Measurements from ENCODE around the gene TACR1. TPM values are rescaled to one million over a fixed set of nuclear protein-coding genes. Genes with fewer than 3 reads are reported as not detected.

TACR1 gene
- total and polyA plus RNA-seq, 2 donors from 2014 or later, result 0.49 to 5.1 TPM

DNA sequence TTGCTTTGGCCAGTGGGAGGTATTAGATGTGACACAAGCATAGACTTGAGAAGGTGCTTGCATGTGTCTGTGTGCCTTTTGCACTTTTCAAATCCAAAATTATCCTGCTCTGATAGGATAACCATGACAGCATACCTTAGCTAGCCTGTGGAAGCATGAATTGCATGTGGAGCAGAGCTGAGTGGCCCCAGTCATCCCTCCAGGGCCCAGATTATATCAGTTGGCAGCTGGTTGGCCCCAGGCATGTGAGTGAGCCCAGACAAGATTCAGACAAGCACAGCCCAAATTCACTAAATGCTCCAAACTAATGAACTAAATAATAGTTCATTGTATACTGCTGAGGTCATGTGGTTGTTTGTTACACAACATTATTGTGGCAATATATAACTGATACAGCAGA is 18.8 kb downstream of the TACR1 start:
- Histone ChIP-seq H3K36me3 (ENCODE audit: control insufficient read depth in 2 of 3, insufficient read depth in 3 of 3, low read length in 3 of 3) (no peaks in the 10 kb centered on the region), H3K27ac (ENCODE audit: low read depth in 2 of 2, low read length in 2 of 2) (no peak overlapping the region), H3K4me3 (ENCODE audit: low read length in 3 of 3) (no peak overlapping the region), H3K9ac (ENCODE audit: low read length in 3 of 3) (no peak overlapping the region), H3K27me3 (ENCODE audit: control insufficient read depth, insufficient read depth, low read length) (no peaks in the 10 kb centered on the region), H3K9me3 (ENCODE audit: control insufficient read depth in 2 of 3, insufficient read depth in 1 of 3, low read length in 3 of 3) (no peaks in the 10 kb centered on the region), H3K4me1 (ENCODE audit: control insufficient read depth in 2 of 3, insufficient read depth in 2 of 3, low read depth in 1 of 3, low read length in 3 of 3) (no peaks in the 10 kb centered on the region)
- FAIRE-seq, result no peak
- TF ChIP-seq, protein P1, sequence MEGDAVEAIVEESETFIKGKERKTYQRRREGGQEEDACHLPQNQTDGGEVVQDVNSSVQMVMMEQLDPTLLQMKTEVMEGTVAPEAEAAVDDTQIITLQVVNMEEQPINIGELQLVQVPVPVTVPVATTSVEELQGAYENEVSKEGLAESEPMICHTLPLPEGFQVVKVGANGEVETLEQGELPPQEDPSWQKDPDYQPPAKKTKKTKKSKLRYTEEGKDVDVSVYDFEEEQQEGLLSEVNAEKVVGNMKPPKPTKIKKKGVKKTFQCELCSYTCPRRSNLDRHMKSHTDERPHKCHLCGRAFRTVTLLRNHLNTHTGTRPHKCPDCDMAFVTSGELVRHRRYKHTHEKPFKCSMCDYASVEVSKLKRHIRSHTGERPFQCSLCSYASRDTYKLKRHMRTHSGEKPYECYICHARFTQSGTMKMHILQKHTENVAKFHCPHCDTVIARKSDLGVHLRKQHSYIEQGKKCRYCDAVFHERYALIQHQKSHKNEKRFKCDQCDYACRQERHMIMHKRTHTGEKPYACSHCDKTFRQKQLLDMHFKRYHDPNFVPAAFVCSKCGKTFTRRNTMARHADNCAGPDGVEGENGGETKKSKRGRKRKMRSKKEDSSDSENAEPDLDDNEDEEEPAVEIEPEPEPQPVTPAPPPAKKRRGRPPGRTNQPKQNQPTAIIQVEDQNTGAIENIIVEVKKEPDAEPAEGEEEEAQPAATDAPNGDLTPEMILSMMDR (IDR thresholded peaks at IDR 0.05; ENCODE audit: borderline replicate concordance, extremely low read depth, insufficient read depth), result no peak
- intact Hi-C loops (cut with DNase I), result no loop called here
- no peak for DNase-seq

DNA sequence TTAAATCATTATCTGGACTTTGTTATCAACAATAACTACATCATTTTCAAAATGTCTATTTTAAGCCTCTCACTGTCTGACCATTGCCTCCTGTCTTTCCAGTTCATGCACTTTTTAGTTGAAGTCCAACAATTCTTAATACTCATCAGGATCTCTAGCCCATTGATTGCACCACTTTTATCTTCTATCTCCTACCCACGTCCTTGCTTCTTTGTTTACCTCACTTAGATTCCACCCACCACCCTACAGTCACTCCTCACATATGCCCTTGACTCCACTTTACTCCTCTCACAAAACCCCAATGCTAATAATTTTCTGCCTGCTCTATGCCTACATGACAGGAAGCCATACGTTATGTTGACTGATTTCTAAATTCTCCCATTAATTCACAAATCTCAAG is 21.9 kb downstream of the TACR1 start:
- DNase-seq, result no peak
- Histone ChIP-seq H3K9ac (ENCODE audit: low read length in 3 of 3) (no peak overlapping the region), H3K4me3 (ENCODE audit: low read length in 3 of 3) (no peak overlapping the region), H3K36me3 (ENCODE audit: control insufficient read depth in 2 of 3, insufficient read depth in 3 of 3, low read length in 3 of 3) (no peaks in the 10 kb centered on the region), H3K9me3 (ENCODE audit: control insufficient read depth in 2 of 3, insufficient read depth in 1 of 3, low read length in 3 of 3) (no peaks in the 10 kb centered on the region), H3K4me1 (ENCODE audit: control insufficient read depth in 2 of 3, insufficient read depth in 2 of 3, low read depth in 1 of 3, low read length in 3 of 3) (no peaks in the 10 kb centered on the region), H3K27ac (ENCODE audit: low read depth in 2 of 2, low read length in 2 of 2) (no peak overlapping the region), H3K27me3 (ENCODE audit: control insufficient read depth, insufficient read depth, low read length) (no peaks in the 10 kb centered on the region)
- FAIRE-seq, result no peak
- intact Hi-C loops (cut with DNase I), result no loop called here
- TF ChIP-seq, protein P1 (IDR thresholded peaks at IDR 0.05; ENCODE audit: borderline replicate concordance, extremely low read depth, insufficient read depth), result no peak

DNA sequence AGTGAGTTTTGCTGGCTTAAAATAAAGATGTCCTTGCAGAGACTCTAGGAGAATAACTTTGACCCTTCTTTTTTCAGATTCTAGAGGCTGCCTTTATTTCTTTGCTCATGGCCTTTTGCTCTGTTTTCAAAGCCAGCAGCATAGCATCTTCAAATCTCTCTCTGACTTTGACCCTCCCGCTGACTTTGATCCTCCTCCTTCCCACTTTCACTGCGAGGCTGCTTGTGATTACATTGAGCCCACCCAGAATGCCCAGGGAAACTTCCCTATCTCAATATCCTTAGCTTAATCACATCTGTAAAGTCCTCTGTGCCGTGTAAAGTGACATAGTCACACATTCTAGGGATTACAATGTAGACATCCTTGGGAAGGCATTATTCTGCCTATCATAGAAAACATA is 23.9 kb downstream of the TACR1 start:
- H3K36me3 ChIP-seq (ENCODE audit: control insufficient read depth in 2 of 3, insufficient read depth in 3 of 3, low read length in 3 of 3), result no peaks in the 10 kb centered on the region
- TF ChIP-seq, protein P1 (IDR thresholded peaks at IDR 0.05; ENCODE audit: borderline replicate concordance, extremely low read depth, insufficient read depth), result no peak
- DNase-seq (no peak), FAIRE-seq (no peak)
- no peaks in the 10 kb centered on the region for H3K4me1 ChIP-seq (ENCODE audit: control insufficient read depth in 2 of 3, insufficient read depth in 2 of 3, low read depth in 1 of 3, low read length in 3 of 3)
- no peak overlapping the region for H3K4me3 ChIP-seq (ENCODE audit: low read length in 3 of 3)
- no peaks in the 10 kb centered on the region for H3K27me3 ChIP-seq (ENCODE audit: control insufficient read depth, insufficient read depth, low read length)
- no peak overlapping the region for H3K27ac ChIP-seq (ENCODE audit: low read depth in 2 of 2, low read length in 2 of 2)
- H3K9me3 ChIP-seq (ENCODE audit: control insufficient read depth in 2 of 3, insufficient read depth in 1 of 3, low read length in 3 of 3), result no peaks in the 10 kb centered on the region
- no peak overlapping the region for H3K9ac ChIP-seq (ENCODE audit: low read length in 3 of 3)
- intact Hi-C loops (cut with DNase I), result no loop called here

DNA sequence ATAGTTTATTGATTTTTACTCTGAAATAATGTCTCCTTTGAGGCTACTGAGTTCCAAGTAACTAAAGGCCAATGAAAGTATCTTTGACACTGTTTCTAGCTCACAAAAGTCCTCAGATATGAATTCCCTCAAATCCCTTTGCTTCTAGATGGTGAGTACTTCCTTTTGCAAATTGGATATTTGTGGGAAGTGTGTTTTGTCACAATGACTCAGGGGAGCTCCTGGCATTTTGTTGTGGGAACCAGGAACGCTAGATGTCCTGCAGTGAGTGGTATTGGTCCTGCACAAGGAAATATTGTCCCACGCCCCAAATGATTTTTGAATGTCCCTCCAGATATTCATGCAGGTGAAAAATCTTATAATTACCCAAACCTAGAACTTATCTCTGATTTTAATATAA is 24.3 kb downstream of the TACR1 start:
- Histone ChIP-seq H3K9me3 (ENCODE audit: control insufficient read depth in 2 of 3, insufficient read depth in 1 of 3, low read length in 3 of 3) (no peaks in the 10 kb centered on the region), H3K36me3 (ENCODE audit: control insufficient read depth in 2 of 3, insufficient read depth in 3 of 3, low read length in 3 of 3) (no peaks in the 10 kb centered on the region), H3K27ac (ENCODE audit: low read depth in 2 of 2, low read length in 2 of 2) (no peak overlapping the region), H3K27me3 (ENCODE audit: control insufficient read depth, insufficient read depth, low read length) (no peaks in the 10 kb centered on the region), H3K4me1 (ENCODE audit: control insufficient read depth in 2 of 3, insufficient read depth in 2 of 3, low read depth in 1 of 3, low read length in 3 of 3) (no peaks in the 10 kb centered on the region), H3K4me3 (ENCODE audit: low read length in 3 of 3) (no peak overlapping the region), H3K9ac (ENCODE audit: low read length in 3 of 3) (no peak overlapping the region)
- FAIRE-seq (no peak), DNase-seq (no peak)
- TF ChIP-seq, protein P1 (IDR thresholded peaks at IDR 0.05; ENCODE audit: borderline replicate concordance, extremely low read depth, insufficient read depth), result no peak
- intact Hi-C loops (cut with DNase I), result no loop called here

All from kidney (tissue), 14 donors.